Measurements from ENCODE around the gene NEU1.

The NEU1 gene

DNA sequence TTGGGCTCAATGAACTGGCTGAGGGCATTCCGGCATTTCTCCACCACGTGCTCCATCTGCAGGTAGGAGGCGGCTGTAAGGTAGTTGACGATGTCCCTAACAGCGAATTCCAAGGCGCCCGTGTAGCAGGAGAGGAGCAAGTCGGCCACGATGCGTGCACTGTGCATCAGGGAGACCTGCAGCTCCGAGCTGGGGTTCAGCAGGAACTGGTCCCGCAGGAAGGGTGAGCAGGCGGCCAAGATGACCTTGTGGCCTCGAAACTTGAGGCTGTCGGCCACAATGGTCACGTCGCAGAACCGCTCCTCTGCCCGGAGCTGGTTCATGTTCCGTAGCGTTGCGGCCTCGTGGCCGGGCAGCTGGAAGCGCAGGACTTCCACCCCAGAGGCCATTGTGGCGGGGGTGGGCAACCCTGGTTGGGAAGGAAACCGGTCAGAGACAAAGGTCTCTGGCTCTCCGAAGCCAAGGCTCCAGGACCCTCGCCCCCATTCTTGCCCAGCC is 38.3 kb upstream of the NEU1 start:
- no peaks in the 10 kb centered on the region for H3K27me3 ChIP-seq (ENCODE audit: insufficient read depth, low read depth, severe bottlenecking)
- no peaks in the 10 kb centered on the region for H3K9me3 ChIP-seq (ENCODE audit: severe bottlenecking)
- DNase-seq: peak; percentile 45
- H3K4me3 ChIP-seq (ENCODE audit: low read depth, low read length): peak overlapping the region; percentile 69
- TF ChIP-seq, protein P1, sequence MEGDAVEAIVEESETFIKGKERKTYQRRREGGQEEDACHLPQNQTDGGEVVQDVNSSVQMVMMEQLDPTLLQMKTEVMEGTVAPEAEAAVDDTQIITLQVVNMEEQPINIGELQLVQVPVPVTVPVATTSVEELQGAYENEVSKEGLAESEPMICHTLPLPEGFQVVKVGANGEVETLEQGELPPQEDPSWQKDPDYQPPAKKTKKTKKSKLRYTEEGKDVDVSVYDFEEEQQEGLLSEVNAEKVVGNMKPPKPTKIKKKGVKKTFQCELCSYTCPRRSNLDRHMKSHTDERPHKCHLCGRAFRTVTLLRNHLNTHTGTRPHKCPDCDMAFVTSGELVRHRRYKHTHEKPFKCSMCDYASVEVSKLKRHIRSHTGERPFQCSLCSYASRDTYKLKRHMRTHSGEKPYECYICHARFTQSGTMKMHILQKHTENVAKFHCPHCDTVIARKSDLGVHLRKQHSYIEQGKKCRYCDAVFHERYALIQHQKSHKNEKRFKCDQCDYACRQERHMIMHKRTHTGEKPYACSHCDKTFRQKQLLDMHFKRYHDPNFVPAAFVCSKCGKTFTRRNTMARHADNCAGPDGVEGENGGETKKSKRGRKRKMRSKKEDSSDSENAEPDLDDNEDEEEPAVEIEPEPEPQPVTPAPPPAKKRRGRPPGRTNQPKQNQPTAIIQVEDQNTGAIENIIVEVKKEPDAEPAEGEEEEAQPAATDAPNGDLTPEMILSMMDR (IDR thresholded peaks at IDR 0.05; ENCODE audit: low read depth, low read length): no peak
- H3K27ac ChIP-seq: peak overlapping the region; percentile 62
- peaks cover 11% of the 10 kb centered on the region for H3K36me3 ChIP-seq

DNA sequence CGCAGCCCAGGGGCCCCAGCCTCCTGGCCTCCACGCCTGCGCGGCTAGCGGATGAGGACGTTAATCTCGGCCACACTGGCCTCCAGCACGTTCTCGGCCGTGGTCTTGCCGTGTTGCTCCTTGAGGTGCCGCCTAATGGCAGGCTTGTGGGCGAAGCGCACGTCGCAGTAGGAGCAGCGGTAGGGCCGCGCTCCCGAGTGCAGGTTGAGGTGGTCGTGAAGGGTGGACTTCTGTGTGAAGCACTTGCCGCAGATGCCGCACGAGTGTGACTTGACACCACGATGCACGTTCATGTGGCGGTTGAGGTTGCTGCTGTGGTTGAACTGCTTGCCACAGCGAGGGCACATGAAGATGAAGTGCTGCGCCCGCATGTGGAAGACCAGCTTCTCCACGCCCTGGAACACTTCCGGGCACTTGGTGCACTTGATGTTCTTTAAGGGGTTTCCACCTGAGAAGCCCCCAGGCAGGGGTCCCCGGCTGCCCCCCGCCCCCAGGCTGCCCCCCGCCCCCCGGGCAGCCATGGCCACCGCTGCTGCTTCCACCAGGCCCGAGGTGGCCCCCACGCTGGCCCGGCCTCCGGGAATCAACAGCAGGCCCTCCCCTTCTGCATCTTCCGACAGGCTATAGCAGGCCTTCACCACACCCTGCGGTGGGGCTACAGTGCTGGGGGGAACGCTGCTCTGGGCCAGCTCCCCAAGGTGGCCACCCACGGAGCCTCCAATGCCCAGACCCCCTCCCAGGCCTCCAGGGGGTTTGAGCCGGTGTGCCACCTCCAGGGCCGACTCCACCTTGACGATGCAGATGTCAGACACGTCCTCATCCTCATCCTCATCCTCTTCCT is 37.5 kb upstream of the NEU1 start:
- Histone ChIP-seq H3K27me3 (ENCODE audit: insufficient read depth, low read depth, severe bottlenecking) (no peaks in the 10 kb centered on the region), H3K27ac (no peak overlapping the region), H3K4me3 (ENCODE audit: low read depth, low read length) (no peak overlapping the region), H3K36me3 (peaks cover 20% of the 10 kb centered on the region), H3K9me3 (ENCODE audit: severe bottlenecking) (no peaks in the 10 kb centered on the region)
- DNase-seq: no peak
- TF ChIP-seq, protein P1 (IDR thresholded peaks at IDR 0.05; ENCODE audit: low read depth, low read length): no peak

DNA sequence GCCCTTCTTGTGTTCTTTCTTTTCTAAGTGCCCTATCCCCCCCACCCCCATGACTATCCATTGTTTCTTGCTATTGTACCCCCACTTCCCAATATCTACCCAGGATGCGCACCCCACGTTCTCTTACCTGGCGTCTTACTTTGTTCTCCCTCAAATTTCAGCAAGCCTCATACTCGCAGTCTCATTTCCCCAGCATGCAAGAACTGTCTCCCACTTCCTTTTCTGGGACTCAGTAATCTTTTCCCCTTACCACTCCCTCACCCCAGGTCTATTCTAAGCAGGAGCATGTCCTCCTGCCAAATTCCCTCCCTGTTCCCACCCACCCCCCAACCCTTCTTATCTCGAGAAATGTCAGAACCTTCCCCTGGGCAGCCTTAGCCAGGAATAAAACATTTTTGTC is 36.6 kb upstream of the NEU1 start:
- Histone ChIP-seq H3K9me3 (ENCODE audit: severe bottlenecking) (no peaks in the 10 kb centered on the region), H3K27ac (no peak overlapping the region), H3K4me3 (ENCODE audit: low read depth, low read length) (no peak overlapping the region), H3K36me3 (peaks cover 29% of the 10 kb centered on the region), H3K27me3 (ENCODE audit: insufficient read depth, low read depth, severe bottlenecking) (no peaks in the 10 kb centered on the region)
- TF ChIP-seq, protein P1 (IDR thresholded peaks at IDR 0.05; ENCODE audit: low read depth, low read length): no peak
- DNase-seq: no peak

DNA sequence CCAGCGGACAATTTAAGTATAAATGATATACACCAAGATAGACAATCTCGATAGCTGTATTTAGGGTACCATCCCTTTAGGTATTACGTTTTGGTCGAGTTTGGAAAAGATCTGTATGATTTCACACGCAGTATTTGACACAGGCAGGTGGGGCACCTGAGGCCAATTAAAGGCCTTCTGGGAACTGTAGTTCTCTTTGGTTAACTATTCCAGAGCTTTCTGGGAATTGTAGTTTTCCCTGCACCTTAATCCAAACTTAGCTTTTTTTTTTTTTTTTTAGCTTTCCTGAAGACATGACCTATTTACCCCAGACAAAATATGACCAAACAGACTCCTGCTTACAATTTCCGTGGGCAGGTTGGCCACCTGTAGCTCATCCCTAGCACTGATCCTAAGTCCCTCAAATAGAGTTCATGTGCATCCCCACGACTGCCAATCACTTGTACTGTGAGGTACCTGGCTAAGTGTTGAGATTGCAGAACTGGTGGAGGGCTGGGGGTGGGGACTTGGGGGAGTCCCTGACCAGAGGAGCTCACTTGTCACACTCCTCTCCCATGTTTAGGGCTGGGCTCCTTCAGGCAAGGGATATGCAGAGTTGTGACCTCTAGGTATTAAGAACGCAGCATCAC is 35.9 kb upstream of the NEU1 start:
- Histone ChIP-seq H3K36me3 (peaks cover 36% of the 10 kb centered on the region), H3K9me3 (ENCODE audit: severe bottlenecking) (no peaks in the 10 kb centered on the region), H3K27ac (peak overlapping the region; percentile 87), H3K4me3 (ENCODE audit: low read depth, low read length) (peak overlapping the region; percentile 68), H3K27me3 (ENCODE audit: insufficient read depth, low read depth, severe bottlenecking) (no peaks in the 10 kb centered on the region)
- TF ChIP-seq, protein P1 (IDR thresholded peaks at IDR 0.05; ENCODE audit: low read depth, low read length): no peak
- peak; percentile 46 for DNase-seq

DNA sequence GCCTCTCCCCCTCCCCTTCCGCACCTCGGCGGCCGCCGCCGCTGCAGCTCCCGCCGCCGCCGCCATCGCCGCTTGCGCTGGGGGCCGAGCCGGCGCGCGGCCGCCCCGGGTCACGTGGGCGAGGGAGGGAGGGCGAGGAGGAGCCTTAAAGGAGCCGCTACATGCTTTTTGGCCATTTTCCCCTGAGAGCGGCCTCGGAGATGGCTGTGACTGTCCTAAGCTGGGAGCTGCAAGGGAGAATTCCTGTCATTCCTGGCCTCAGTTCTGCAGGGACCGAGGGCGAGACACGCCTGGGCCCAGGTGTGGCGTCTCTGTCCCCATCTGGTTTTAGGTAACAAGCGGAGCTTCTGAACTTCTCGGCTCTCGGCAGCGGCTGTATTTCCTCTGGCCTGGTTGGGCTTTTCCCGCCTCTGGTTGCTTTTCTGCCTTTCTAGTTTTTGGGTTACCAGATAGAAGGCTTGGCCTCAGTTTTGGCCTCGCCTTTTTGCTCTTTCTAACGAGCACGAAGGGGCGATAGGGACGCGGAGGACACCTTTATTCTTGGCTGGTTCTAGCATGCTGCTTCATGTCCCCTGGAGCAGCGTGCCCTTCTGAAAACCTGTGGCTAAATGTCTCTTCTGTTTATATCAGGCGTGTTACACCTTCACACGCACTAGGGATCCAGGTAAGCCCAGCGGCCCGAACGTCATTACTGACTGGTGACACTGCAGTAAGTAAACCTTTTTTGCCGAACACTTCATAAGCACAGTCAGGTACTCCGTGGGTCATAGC is 35.2 kb upstream of the NEU1 start, which contains the start of gene EHMT2:
Gene EHMT2, minus strand, starts transcription at position 87 of the 771 bp plus-strand sequence. Its CDS starts 21 bp downstream, at position 66.
- peak within 1 kb of the TSS; percentile 87 for H3K27ac ChIP-seq

More for the DNA sequence above, 35.2 kb upstream of the NEU1 start, which contains the start of gene EHMT2:
- H3K4me3 ChIP-seq (ENCODE audit: low read depth, low read length): peak within 1 kb of the TSS; percentile 68
- H3K27me3 ChIP-seq (ENCODE audit: insufficient read depth, low read depth, severe bottlenecking): no peaks in the 10 kb centered on the region
- TF ChIP-seq, protein P1 (IDR thresholded peaks at IDR 0.05; ENCODE audit: low read depth, low read length): no peak
- peaks cover 43% of the 10 kb centered on the region for H3K36me3 ChIP-seq
- H3K9me3 ChIP-seq (ENCODE audit: severe bottlenecking): no peaks in the 10 kb centered on the region
- peak; percentile 93 for DNase-seq
